Activated T-helper 17 cell treated with anti-CD3 and anti-CD28 coated beads, Interleukin-2, amount 50 U/mL, for 72 hours (primary cell): Measurements from ENCODE around the gene DUS1L. TPM values are rescaled to one million over a fixed set of nuclear protein-coding genes. Genes with fewer than 3 reads are reported as not detected.

ENCODE experiments used
- ATAC-seq: fragments of 150-1000 bp; cut with Tn5 transposase; replicated peaks from 2 replicates; pipeline ENCODE4 v1.10.0; 2021; ENCODE audit warnings: mild to moderate bottlenecking, moderate library complexity
- H3K27ac Mint-ChIP-seq: one replicate; pipeline ENCODE4 v1.8.0; 2022; ENCODE audit warnings: mixed read lengths
- H3K27me3 Mint-ChIP-seq: one replicate; pipeline ENCODE4 v1.8.0; 2022; ENCODE audit warnings: mixed read lengths
- H3K36me3 Mint-ChIP-seq: one replicate; pipeline ENCODE4 v1.8.0; 2022; ENCODE audit warnings: low read depth, mild to moderate bottlenecking, mixed read lengths
- H3K4me1 Mint-ChIP-seq: one replicate; pipeline ENCODE4 v1.8.0; 2022; ENCODE audit warnings: mixed read lengths
- H3K4me3 Mint-ChIP-seq: one replicate; pipeline ENCODE4 v1.8.0; 2022; ENCODE audit warnings: mild to moderate bottlenecking, mixed read lengths
- H3K9me3 Mint-ChIP-seq: one replicate; pipeline ENCODE4 v1.8.0; 2022; ENCODE audit warnings: mixed read lengths
- total RNA-seq, 2 donors: library from RNA; stranded (reverse); gene quantifications; one replicate each; pipeline ENCODE4 v1.2.3, GENCODE V29; 2022

Gene DUS1L
- total RNA-seq, 2 donors from 2014 or later = 59.7 to 129 TPM

- no peak for ATAC-seq
- H3K4me1 Mint-ChIP-seq = no peaks in the 10 kb centered on the region
- H3K27me3 Mint-ChIP-seq = no peaks in the 10 kb centered on the region
- no peaks in the 10 kb centered on the region for H3K9me3 Mint-ChIP-seq
- H3K27ac Mint-ChIP-seq = no peak overlapping the region
- H3K4me3 Mint-ChIP-seq = no peak overlapping the region
- H3K36me3 Mint-ChIP-seq = peaks cover 48% of the 10 kb centered on the region
These were observed 21.6 kb upstream of the DUS1L start for GRCh38 chr17:82086941-82087906.

GRCh38 chr17:82085931-82086764 is 20.5 kb upstream of the DUS1L start:
- Mint-ChIP-seq H3K36me3 (peaks cover 39% of the 10 kb centered on the region), H3K4me3 (no peak overlapping the region), H3K9me3 (no peaks in the 10 kb centered on the region), H3K4me1 (no peaks in the 10 kb centered on the region), H3K27me3 (no peaks in the 10 kb centered on the region), H3K27ac (no peak overlapping the region)
- no peak for ATAC-seq

GRCh38 chr17:82085031-82085861 is 19.6 kb upstream of the DUS1L start:
- Mint-ChIP-seq H3K27ac (no peak overlapping the region), H3K27me3 (no peaks in the 10 kb centered on the region), H3K9me3 (no peaks in the 10 kb centered on the region), H3K36me3 (peaks cover 31% of the 10 kb centered on the region), H3K4me3 (no peak overlapping the region), H3K4me1 (no peaks in the 10 kb centered on the region)
- no peak for ATAC-seq

DNA sequence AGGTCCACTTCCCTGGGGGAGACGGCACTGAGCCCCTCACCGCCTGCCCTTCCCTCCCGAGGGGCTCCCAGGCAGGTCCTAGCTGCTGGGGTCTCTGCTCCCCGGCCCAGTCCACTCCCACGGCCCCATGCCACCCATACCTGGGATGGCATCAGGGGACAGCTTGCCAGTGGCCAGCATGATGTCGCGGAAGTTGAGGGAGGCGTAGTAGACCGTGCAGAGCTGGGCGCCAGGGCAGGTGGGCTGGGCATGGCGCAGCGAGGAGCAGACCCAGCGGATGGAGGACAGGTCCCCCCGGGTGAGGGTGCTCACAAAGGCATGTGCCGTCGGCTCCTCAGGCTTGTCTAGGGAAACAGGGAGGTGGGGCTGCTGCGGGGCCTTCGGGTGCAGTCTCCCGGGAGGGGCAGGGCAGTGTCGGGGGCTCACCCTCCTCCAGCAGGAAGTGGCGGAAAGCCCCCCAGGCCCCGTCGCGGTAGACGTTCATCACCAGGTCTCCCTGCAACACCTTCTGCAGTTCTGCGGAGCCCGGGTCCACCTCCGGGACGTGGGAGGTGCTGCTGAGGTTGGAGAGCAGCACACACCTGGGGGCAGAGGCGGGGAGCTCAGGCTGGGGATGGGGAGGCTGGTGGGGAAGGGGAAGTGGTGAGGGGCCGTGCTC is 18.9 kb upstream of the DUS1L start:
- H3K4me1 Mint-ChIP-seq = no peaks in the 10 kb centered on the region
- no peak overlapping the region for H3K4me3 Mint-ChIP-seq
- no peaks in the 10 kb centered on the region for H3K27me3 Mint-ChIP-seq
- peaks cover 38% of the 10 kb centered on the region for H3K36me3 Mint-ChIP-seq
- no peak overlapping the region for H3K27ac Mint-ChIP-seq
- ATAC-seq = no peak
- no peaks in the 10 kb centered on the region for H3K9me3 Mint-ChIP-seq

DNA sequence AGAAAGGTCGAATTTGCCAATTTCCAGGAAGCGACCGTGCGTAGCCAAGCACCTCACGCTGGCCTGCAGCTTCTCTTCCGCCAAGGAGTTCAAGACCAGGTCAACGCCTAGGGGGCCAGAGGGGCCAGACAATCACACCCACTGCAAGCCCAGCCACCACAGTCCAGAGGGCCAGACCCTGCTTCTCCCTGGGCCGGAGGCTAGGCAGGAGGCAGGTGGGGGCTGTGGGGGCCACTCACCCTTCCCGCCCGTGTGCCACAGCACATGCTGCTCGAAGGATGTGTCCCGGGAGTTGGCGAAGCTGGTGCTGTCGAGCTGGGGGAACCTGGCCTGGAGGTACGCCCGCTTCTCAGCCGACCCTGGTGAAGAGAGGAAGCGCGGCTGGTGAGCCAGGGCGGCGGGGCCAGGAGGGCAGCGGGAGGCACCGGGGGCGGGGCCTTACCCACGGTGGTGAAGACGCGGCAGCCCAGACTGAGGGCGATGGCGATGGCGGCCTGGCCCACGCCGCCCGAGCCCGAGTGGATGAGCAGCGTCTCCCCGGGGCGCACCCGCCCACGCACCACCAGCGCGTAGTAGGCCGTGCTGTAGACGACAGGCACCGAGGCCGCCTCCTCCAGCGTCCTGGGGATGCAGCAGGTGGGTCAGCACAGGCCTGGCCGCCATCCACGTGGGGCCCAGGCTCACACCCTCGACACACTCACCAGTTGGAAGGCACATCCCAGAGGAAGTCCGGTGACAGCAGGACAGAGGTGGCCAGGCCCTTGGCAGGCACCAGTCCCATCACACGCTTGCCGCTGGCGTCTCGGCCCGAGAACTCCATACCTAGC is 18.1 kb upstream of the DUS1L start:
- Mint-ChIP-seq H3K4me1 (no peaks in the 10 kb centered on the region), H3K27ac (no peak overlapping the region), H3K9me3 (no peaks in the 10 kb centered on the region), H3K27me3 (no peaks in the 10 kb centered on the region), H3K36me3 (peaks cover 43% of the 10 kb centered on the region), H3K4me3 (no peak overlapping the region)
- no peak for ATAC-seq

DNA sequence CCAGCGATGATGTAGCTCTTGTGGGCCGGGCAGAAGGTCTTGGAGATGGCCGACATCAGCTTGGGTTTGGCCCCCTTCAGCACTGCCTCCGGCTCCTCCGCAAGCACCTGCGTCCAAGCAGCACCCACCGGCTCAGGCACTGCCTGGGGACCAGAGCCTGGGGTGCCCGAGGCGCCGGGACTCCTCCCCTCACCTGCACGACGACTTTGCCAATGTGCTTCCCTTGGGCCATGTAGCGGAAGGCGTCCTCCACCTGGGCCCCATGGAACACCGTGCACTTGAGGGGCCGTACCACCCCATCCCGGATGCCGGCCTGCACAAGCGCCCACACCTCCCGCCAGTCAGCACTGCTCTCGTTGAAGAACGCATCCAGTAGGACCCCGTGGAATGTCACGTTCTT is 17.4 kb upstream of the DUS1L start:
- no peak for ATAC-seq
- Mint-ChIP-seq H3K36me3 (peaks cover 43% of the 10 kb centered on the region), H3K4me3 (no peak overlapping the region), H3K27ac (no peak overlapping the region), H3K4me1 (no peaks in the 10 kb centered on the region), H3K27me3 (no peaks in the 10 kb centered on the region), H3K9me3 (no peaks in the 10 kb centered on the region)

- Mint-ChIP-seq H3K27me3 (no peaks in the 10 kb centered on the region), H3K36me3 (peaks cover 44% of the 10 kb centered on the region), H3K4me3 (no peak overlapping the region), H3K27ac (no peak overlapping the region), H3K4me1 (no peaks in the 10 kb centered on the region), H3K9me3 (no peaks in the 10 kb centered on the region)
- no peak for ATAC-seq
These were observed 16.9 kb upstream of the DUS1L start for GRCh38 chr17:82082456-82082855.

DNA sequence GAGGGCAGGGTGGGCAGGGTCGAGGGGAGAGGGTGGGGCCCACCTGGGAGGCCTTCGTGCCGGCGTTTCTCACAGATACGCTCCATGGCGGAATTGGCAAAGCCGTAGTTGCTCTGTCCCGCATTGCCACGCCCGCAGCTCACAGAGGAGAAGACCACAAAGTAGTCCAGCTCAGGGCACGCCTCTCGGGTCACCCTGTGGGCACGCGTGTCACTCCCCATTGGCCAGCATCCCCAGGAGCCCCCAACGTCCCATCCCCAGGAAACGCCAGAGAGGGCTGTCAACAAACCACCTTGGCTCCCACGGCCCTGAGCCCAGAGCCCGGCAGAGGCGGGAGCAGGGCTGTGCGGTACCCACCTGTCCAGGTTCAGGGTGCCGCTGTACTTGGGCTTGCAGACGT is 16.4 kb upstream of the DUS1L start:
- Mint-ChIP-seq H3K4me1 (no peaks in the 10 kb centered on the region), H3K4me3 (no peak overlapping the region), H3K9me3 (no peaks in the 10 kb centered on the region), H3K36me3 (peaks cover 44% of the 10 kb centered on the region), H3K27ac (no peak overlapping the region), H3K27me3 (no peaks in the 10 kb centered on the region)
- no peak for ATAC-seq

- Mint-ChIP-seq H3K27ac (no peak overlapping the region), H3K27me3 (no peaks in the 10 kb centered on the region), H3K36me3 (peaks cover 42% of the 10 kb centered on the region), H3K9me3 (no peaks in the 10 kb centered on the region), H3K4me3 (no peak overlapping the region), H3K4me1 (no peaks in the 10 kb centered on the region)
- no peak for ATAC-seq
These were observed 15.9 kb upstream of the DUS1L start for GRCh38 chr17:82081546-82081945.

GRCh38 chr17:82080789-82081464 is 15.3 kb upstream of the DUS1L start:
- Mint-ChIP-seq H3K27ac (no peak overlapping the region), H3K4me1 (no peaks in the 10 kb centered on the region), H3K36me3 (peaks cover 36% of the 10 kb centered on the region), H3K9me3 (no peaks in the 10 kb centered on the region), H3K27me3 (no peaks in the 10 kb centered on the region), H3K4me3 (no peak overlapping the region)
- no peak for ATAC-seq

- peaks cover 35% of the 10 kb centered on the region for H3K36me3 Mint-ChIP-seq
- H3K4me1 Mint-ChIP-seq = no peaks in the 10 kb centered on the region
- H3K27ac Mint-ChIP-seq = no peak overlapping the region
- ATAC-seq = no peak
- H3K4me3 Mint-ChIP-seq = no peak overlapping the region
- H3K27me3 Mint-ChIP-seq = no peaks in the 10 kb centered on the region
- H3K9me3 Mint-ChIP-seq = no peaks in the 10 kb centered on the region
These were observed 14.6 kb upstream of the DUS1L start for GRCh38 chr17:82080048-82080788.

DNA sequence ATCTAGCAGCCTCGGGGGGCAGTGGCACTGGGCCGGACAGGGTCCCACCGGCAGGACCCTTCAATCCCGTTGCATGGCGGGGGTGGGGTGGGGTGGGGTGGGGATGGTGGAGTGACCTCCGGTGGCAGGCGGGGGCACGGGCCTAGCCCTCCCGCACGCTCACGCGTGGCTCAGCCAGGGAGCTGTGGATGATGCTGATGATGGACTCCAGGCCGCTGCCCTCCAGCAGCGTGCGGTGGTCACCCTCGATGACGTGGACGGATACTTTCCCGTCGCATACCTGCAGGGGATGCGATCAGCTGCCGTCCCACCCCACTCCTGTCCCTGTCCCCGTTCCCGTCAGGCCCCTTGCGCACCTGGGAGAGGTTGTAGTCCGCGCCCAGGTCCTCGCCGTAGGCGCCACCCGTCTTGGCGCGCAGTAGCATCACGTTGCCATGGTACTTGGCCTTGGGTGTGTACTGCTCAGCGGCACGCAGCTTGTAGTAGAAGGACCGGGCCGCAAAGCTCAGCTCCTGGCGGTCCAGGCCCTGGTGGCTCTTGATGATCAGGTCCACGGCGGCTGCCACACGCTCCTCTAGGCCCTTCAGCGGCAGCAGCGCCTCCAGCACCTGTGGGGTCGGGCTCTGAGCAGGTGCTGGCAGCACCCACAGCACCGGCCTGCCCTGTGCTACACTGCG is 13.5 kb upstream of the DUS1L start:
- H3K27me3 Mint-ChIP-seq = no peaks in the 10 kb centered on the region
- no peaks in the 10 kb centered on the region for H3K4me1 Mint-ChIP-seq
- peaks cover 31% of the 10 kb centered on the region for H3K36me3 Mint-ChIP-seq
- no peak for ATAC-seq
- H3K27ac Mint-ChIP-seq = no peak overlapping the region
- H3K4me3 Mint-ChIP-seq = no peak overlapping the region
- H3K9me3 Mint-ChIP-seq = no peaks in the 10 kb centered on the region
